ENCODE measurements around the gene ATP9B. TPM values are rescaled to one million over a fixed set of nuclear protein-coding genes. Genes with fewer than 3 reads are reported as not detected.

The ATP9B gene
- total and polyA plus RNA-seq, 4 donors, result 12.6 to 77.0 (median 29.9) TPM

- DNase-seq (peak; percentile 67 to 79 (median 70)), ATAC-seq (ENCODE audit: insufficient read depth, low FRiP score) (peak; percentile 92)
- no peaks in the 10 kb centered on the region for H3K36me3 ChIP-seq (ENCODE audit: control insufficient read depth in 4 of 4, insufficient read depth in 4 of 4, low read length in 4 of 4)
- H3K4me3 ChIP-seq, result no peak overlapping the region
- no peaks in the 10 kb centered on the region for H3K27me3 ChIP-seq (ENCODE audit: control insufficient read depth in 3 of 3, insufficient read depth in 3 of 3, low read length in 2 of 3)
- no peak overlapping the region for H3K27ac ChIP-seq (ENCODE audit: low read depth in 1 of 2, low read length in 1 of 2)
- H3K4me1 ChIP-seq (ENCODE audit: control insufficient read depth in 5 of 5, insufficient read depth in 5 of 5, low read length in 5 of 5), result peaks cover 0 to 2% (median 0%) of the 10 kb centered on the region in 5 donors
- WGBS, 2 donors, result 21 to 29% methylated on average over 27 to 31 of the region's 31 CpGs
- TF ChIP-seq, protein P1, sequence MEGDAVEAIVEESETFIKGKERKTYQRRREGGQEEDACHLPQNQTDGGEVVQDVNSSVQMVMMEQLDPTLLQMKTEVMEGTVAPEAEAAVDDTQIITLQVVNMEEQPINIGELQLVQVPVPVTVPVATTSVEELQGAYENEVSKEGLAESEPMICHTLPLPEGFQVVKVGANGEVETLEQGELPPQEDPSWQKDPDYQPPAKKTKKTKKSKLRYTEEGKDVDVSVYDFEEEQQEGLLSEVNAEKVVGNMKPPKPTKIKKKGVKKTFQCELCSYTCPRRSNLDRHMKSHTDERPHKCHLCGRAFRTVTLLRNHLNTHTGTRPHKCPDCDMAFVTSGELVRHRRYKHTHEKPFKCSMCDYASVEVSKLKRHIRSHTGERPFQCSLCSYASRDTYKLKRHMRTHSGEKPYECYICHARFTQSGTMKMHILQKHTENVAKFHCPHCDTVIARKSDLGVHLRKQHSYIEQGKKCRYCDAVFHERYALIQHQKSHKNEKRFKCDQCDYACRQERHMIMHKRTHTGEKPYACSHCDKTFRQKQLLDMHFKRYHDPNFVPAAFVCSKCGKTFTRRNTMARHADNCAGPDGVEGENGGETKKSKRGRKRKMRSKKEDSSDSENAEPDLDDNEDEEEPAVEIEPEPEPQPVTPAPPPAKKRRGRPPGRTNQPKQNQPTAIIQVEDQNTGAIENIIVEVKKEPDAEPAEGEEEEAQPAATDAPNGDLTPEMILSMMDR (IDR thresholded peaks at IDR 0.05; ENCODE audit: control extremely low read depth, extremely low read depth), result peak; percentile 83
- no peak overlapping the region for H3K9ac ChIP-seq (ENCODE audit: insufficient read depth in 1 of 2, low read length in 2 of 2)
- H3K9me3 ChIP-seq (ENCODE audit: control insufficient read depth in 4 of 4, insufficient read depth in 3 of 4, low read length in 3 of 4), result no peaks in the 10 kb centered on the region
Measured at GRCh38 chr18:79246309-79247108, 177.3 kb downstream of the ATP9B start.

GRCh38 chr18:79248495-79249060 lies 179.4 kb downstream of the ATP9B start:
- Histone ChIP-seq H3K27ac (ENCODE audit: low read depth in 1 of 2, low read length in 1 of 2) (no peak overlapping the region), H3K9ac (ENCODE audit: insufficient read depth in 1 of 2, low read length in 2 of 2) (no peak overlapping the region), H3K36me3 (ENCODE audit: control insufficient read depth in 4 of 4, insufficient read depth in 4 of 4, low read length in 4 of 4) (peaks cover 0 to 3% (median under 1%) of the 10 kb centered on the region in 4 donors), H3K27me3 (ENCODE audit: control insufficient read depth in 3 of 3, insufficient read depth in 3 of 3, low read length in 2 of 3) (no peaks in the 10 kb centered on the region), H3K4me1 (ENCODE audit: control insufficient read depth in 5 of 5, insufficient read depth in 5 of 5, low read length in 5 of 5) (peaks cover 0 to 1% (median 0%) of the 10 kb centered on the region in 5 donors), H3K4me3 (no peak overlapping the region), H3K9me3 (ENCODE audit: control insufficient read depth in 4 of 4, insufficient read depth in 3 of 4, low read length in 3 of 4) (no peaks in the 10 kb centered on the region)
- WGBS, 2 donors, result 88 to 89% methylated on average over 9 of the region's 9 CpGs
- TF ChIP-seq, protein P1 (IDR thresholded peaks at IDR 0.05; ENCODE audit: control extremely low read depth, extremely low read depth), result no peak
- DNase-seq (no peak), ATAC-seq (ENCODE audit: insufficient read depth, low FRiP score) (no peak)

DNA sequence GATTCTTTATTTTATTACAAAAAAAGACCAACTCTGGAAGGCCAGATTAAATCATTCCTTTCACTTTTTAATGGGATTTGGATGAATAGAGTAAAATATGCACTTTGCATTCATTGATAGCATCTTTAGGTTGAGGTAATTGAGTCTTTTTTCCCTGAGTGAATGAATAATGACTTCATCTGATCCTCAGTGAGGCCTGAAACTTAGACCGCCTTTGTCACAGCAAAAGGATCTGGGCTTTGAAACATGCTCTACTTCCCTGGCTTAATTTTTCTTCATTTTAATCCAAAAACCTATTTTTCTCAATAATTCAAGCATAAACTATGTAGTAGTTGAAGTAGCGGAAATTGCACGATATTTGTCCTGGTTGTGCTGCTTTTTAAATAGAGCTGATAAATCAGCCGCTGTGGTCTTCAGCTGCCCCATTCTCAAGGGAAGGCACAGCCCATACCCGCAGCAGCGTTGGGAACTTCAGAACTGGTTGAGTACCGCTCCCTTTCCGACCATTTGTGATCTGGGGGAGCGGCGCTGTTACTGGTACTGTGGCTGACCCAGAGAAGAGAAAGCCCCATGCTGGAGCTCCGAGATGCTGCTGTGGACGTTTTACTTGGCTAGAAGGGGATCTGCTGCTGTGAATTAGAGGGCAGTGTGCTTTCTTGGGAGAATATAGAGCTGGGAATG lies 181.2 kb downstream of the ATP9B start:
- DNase-seq, result no peak
- no peaks in the 10 kb centered on the region for H3K27me3 ChIP-seq (ENCODE audit: control insufficient read depth in 3 of 3, insufficient read depth in 3 of 3, low read length in 2 of 3)
- TF ChIP-seq, protein P1 (IDR thresholded peaks at IDR 0.05; ENCODE audit: control extremely low read depth, extremely low read depth), result no peak
- no peak overlapping the region for H3K27ac ChIP-seq (ENCODE audit: low read depth in 1 of 2, low read length in 1 of 2)
- ATAC-seq (ENCODE audit: insufficient read depth, low FRiP score), result no peak
- H3K9ac ChIP-seq (ENCODE audit: insufficient read depth in 1 of 2, low read length in 2 of 2), result no peak overlapping the region
- H3K4me3 ChIP-seq, result no peak overlapping the region
- peaks cover 0 to 1% (median 0%) of the 10 kb centered on the region in 4 donors for H3K9me3 ChIP-seq (ENCODE audit: control insufficient read depth in 4 of 4, insufficient read depth in 3 of 4, low read length in 3 of 4)
- H3K36me3 ChIP-seq (ENCODE audit: control insufficient read depth in 4 of 4, insufficient read depth in 4 of 4, low read length in 4 of 4), result peaks cover 0 to 12% (median 3%) of the 10 kb centered on the region in 4 donors
- WGBS, 2 donors, result 95 to 96% methylated on average over 12 of the region's 12 CpGs
- peaks cover 0 to 1% (median 0%) of the 10 kb centered on the region in 5 donors for H3K4me1 ChIP-seq (ENCODE audit: control insufficient read depth in 5 of 5, insufficient read depth in 5 of 5, low read length in 5 of 5)

All from lung (tissue), 12 donors.